ENCODE measurements around the gene GMNN.

The GMNN gene

GRCh38 chr6:24755279-24755678, 19.5 kb upstream of the GMNN start:
- DNase-seq: no peak
- no peak overlapping the region for H4K5ac ChIP-seq (ENCODE audit: low read length)
- no peak overlapping the region for H3K4ac ChIP-seq (ENCODE audit: low read depth, low read length)
- H3K27ac ChIP-seq (ENCODE audit: low read depth, low read length): no peak overlapping the region
- no peak overlapping the region for H3K18ac ChIP-seq (ENCODE audit: low read length)
- no peak overlapping the region for H3K4me2 ChIP-seq (ENCODE audit: low read length)
- no peaks in the 10 kb centered on the region for H3K79me1 ChIP-seq (ENCODE audit: low read length)
- no peaks in the 10 kb centered on the region for H3K4me1 ChIP-seq (ENCODE audit: control insufficient read depth, low read depth, low read length)
- no peaks in the 10 kb centered on the region for H3K27me3 ChIP-seq (ENCODE audit: insufficient read depth, low read length, poor library complexity)
- no peak overlapping the region for H3K9ac ChIP-seq (ENCODE audit: low read length)
- no peak overlapping the region for H2BK15ac ChIP-seq (replicated peaks; ENCODE audit: low read depth)
- no peak overlapping the region for H3K4me3 ChIP-seq (ENCODE audit: low read length)
- H3K79me2 ChIP-seq (ENCODE audit: control insufficient read depth, insufficient read depth, low read length): no peaks in the 10 kb centered on the region
- H2AK5ac ChIP-seq (ENCODE audit: low read length): no peak overlapping the region
- no peak overlapping the region for H3K56ac ChIP-seq (ENCODE audit: low read length)
- H2BK5ac ChIP-seq (ENCODE audit: low read length): no peak overlapping the region
- H2BK120ac ChIP-seq (ENCODE audit: low read depth, low read length): no peak overlapping the region
- no peak overlapping the region for H3K23ac ChIP-seq (ENCODE audit: low read length)
- H3K36me3 ChIP-seq (ENCODE audit: control insufficient read depth, insufficient read depth, low read length): no peaks in the 10 kb centered on the region
- H4K8ac ChIP-seq (ENCODE audit: low read depth, low read length): no peak overlapping the region

DNA sequence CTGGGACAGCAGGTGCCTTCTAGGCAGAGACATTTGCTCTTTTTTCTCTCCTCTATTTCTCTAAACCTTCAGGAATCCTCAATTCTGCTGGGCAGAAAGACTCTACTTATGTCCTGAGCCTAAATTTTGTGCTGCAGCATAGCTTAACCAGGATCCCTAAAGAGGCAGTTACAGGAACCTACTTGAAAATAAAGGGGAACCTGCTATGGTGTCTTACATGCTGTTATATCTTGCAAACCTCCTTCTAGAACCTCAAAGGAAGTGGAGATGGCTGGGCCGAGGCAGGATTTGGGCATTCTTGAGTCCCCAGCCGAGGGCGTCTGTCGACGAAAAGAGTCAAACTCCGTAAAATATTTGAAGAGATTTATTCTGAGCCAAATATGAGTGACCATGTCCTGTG, 17.1 kb upstream of the GMNN start:
- no peak overlapping the region for H2AK5ac ChIP-seq (ENCODE audit: low read length)
- H3K4me3 ChIP-seq (ENCODE audit: low read length): no peak overlapping the region
- WGBS (ENCODE audit: extremely low coverage, insufficient coverage, low lambda C conversion rate): no CpG with 5 or more reads among the region's 6 CpGs
- no peak overlapping the region for H3K27ac ChIP-seq (ENCODE audit: low read depth, low read length)
- H3K79me2 ChIP-seq (ENCODE audit: control insufficient read depth, insufficient read depth, low read length): no peaks in the 10 kb centered on the region
- H3K4me1 ChIP-seq (ENCODE audit: control insufficient read depth, low read depth, low read length): no peaks in the 10 kb centered on the region
- DNase-seq: no peak
- no peak overlapping the region for H3K4me2 ChIP-seq (ENCODE audit: low read length)
- no peak overlapping the region for H2BK5ac ChIP-seq (ENCODE audit: low read length)
- no peak overlapping the region for H3K9ac ChIP-seq (ENCODE audit: low read length)
- no peak overlapping the region for H2BK120ac ChIP-seq (ENCODE audit: low read depth, low read length)
- H3K23ac ChIP-seq (ENCODE audit: low read length): no peak overlapping the region
- no peak overlapping the region for H4K8ac ChIP-seq (ENCODE audit: low read depth, low read length)
- no peak overlapping the region for H2BK15ac ChIP-seq (replicated peaks; ENCODE audit: low read depth)
- no peaks in the 10 kb centered on the region for H3K27me3 ChIP-seq (ENCODE audit: insufficient read depth, low read length, poor library complexity)
- H3K18ac ChIP-seq (ENCODE audit: low read length): no peak overlapping the region
- H3K36me3 ChIP-seq (ENCODE audit: control insufficient read depth, insufficient read depth, low read length): no peaks in the 10 kb centered on the region
- no peak overlapping the region for H4K5ac ChIP-seq (ENCODE audit: low read length)
- H3K56ac ChIP-seq (ENCODE audit: low read length): no peak overlapping the region
- H3K79me1 ChIP-seq (ENCODE audit: low read length): no peaks in the 10 kb centered on the region
- H3K4ac ChIP-seq (ENCODE audit: low read depth, low read length): no peak overlapping the region

DNA sequence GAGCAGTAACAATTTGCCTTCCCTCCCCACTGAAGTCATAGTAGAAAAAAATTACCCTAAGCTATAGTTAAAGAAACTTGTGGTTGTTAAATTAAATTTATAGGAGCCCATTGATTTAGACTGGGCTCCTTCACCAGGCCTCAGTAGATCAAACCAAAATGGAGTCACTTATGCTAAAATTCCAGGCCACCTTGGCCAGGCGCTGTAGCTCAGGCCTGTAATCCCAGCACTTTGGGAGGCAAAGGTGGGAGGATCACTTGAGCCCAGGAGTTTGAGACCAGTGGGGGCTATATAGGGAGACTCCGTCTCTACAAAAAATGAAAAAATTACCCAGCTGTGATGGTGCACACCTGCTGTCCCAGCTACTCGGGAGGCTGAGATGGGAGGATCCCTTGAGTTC, 15.0 kb upstream of the GMNN start:
- no peak overlapping the region for H3K27ac ChIP-seq (ENCODE audit: low read depth, low read length)
- no CpG with 5 or more reads among the region's 3 CpGs for WGBS (ENCODE audit: extremely low coverage, insufficient coverage, low lambda C conversion rate)

GRCh38 chr6:24760210-24760609, 14.5 kb upstream of the GMNN start:
- Histone ChIP-seq H3K27me3 (ENCODE audit: insufficient read depth, low read length, poor library complexity) (no peaks in the 10 kb centered on the region), H2BK120ac (ENCODE audit: low read depth, low read length) (no peak overlapping the region), H4K8ac (ENCODE audit: low read depth, low read length) (no peak overlapping the region), H3K4me3 (ENCODE audit: low read length) (no peak overlapping the region), H3K4ac (ENCODE audit: low read depth, low read length) (no peak overlapping the region), H3K79me1 (ENCODE audit: low read length) (no peaks in the 10 kb centered on the region), H3K4me2 (ENCODE audit: low read length) (no peak overlapping the region), H3K4me1 (ENCODE audit: control insufficient read depth, low read depth, low read length) (no peaks in the 10 kb centered on the region), H3K79me2 (ENCODE audit: control insufficient read depth, insufficient read depth, low read length) (no peaks in the 10 kb centered on the region), H3K36me3 (ENCODE audit: control insufficient read depth, insufficient read depth, low read length) (no peaks in the 10 kb centered on the region), H3K27ac (ENCODE audit: low read depth, low read length) (no peak overlapping the region), H2BK15ac (replicated peaks; ENCODE audit: low read depth) (no peak overlapping the region), H3K9ac (ENCODE audit: low read length) (no peak overlapping the region), H3K23ac (ENCODE audit: low read length) (no peak overlapping the region), H3K18ac (ENCODE audit: low read length) (no peak overlapping the region), H4K5ac (ENCODE audit: low read length) (no peak overlapping the region), H2BK5ac (ENCODE audit: low read length) (no peak overlapping the region), H2AK5ac (ENCODE audit: low read length) (no peak overlapping the region), H3K56ac (ENCODE audit: low read length) (no peak overlapping the region)
- no CpG with 5 or more reads among the region's 5 CpGs for WGBS (ENCODE audit: extremely low coverage, insufficient coverage, low lambda C conversion rate)
- DNase-seq: no peak

More for the DNA sequence above, 15.0 kb upstream of the GMNN start:
- no peak overlapping the region for H3K4me2 ChIP-seq (ENCODE audit: low read length)
- no peaks in the 10 kb centered on the region for H3K27me3 ChIP-seq (ENCODE audit: insufficient read depth, low read length, poor library complexity)
- no peak for DNase-seq
- no peak overlapping the region for H4K5ac ChIP-seq (ENCODE audit: low read length)
- no peak overlapping the region for H3K9ac ChIP-seq (ENCODE audit: low read length)
- H2BK15ac ChIP-seq (replicated peaks; ENCODE audit: low read depth): no peak overlapping the region
- H3K56ac ChIP-seq (ENCODE audit: low read length): no peak overlapping the region
- H2AK5ac ChIP-seq (ENCODE audit: low read length): no peak overlapping the region
- no peak overlapping the region for H2BK5ac ChIP-seq (ENCODE audit: low read length)
- H3K79me2 ChIP-seq (ENCODE audit: control insufficient read depth, insufficient read depth, low read length): no peaks in the 10 kb centered on the region
- no peak overlapping the region for H3K18ac ChIP-seq (ENCODE audit: low read length)
- H3K4ac ChIP-seq (ENCODE audit: low read depth, low read length): no peak overlapping the region
- H3K4me3 ChIP-seq (ENCODE audit: low read length): no peak overlapping the region
- no peak overlapping the region for H4K8ac ChIP-seq (ENCODE audit: low read depth, low read length)
- no peak overlapping the region for H3K23ac ChIP-seq (ENCODE audit: low read length)
- no peaks in the 10 kb centered on the region for H3K79me1 ChIP-seq (ENCODE audit: low read length)
- no peak overlapping the region for H2BK120ac ChIP-seq (ENCODE audit: low read depth, low read length)
- no peaks in the 10 kb centered on the region for H3K36me3 ChIP-seq (ENCODE audit: control insufficient read depth, insufficient read depth, low read length)
- no peaks in the 10 kb centered on the region for H3K4me1 ChIP-seq (ENCODE audit: control insufficient read depth, low read depth, low read length)

- Histone ChIP-seq H3K27ac (ENCODE audit: low read depth, low read length) (no peak overlapping the region), H3K4ac (ENCODE audit: low read depth, low read length) (no peak overlapping the region), H3K27me3 (ENCODE audit: insufficient read depth, low read length, poor library complexity) (no peaks in the 10 kb centered on the region), H3K18ac (ENCODE audit: low read length) (no peak overlapping the region), H3K4me1 (ENCODE audit: control insufficient read depth, low read depth, low read length) (no peaks in the 10 kb centered on the region), H3K79me2 (ENCODE audit: control insufficient read depth, insufficient read depth, low read length) (no peaks in the 10 kb centered on the region), H3K56ac (ENCODE audit: low read length) (no peak overlapping the region), H3K79me1 (ENCODE audit: low read length) (no peaks in the 10 kb centered on the region), H3K36me3 (ENCODE audit: control insufficient read depth, insufficient read depth, low read length) (no peaks in the 10 kb centered on the region), H3K4me2 (ENCODE audit: low read length) (no peak overlapping the region), H2AK5ac (ENCODE audit: low read length) (no peak overlapping the region), H4K5ac (ENCODE audit: low read length) (no peak overlapping the region), H4K8ac (ENCODE audit: low read depth, low read length) (no peak overlapping the region), H3K4me3 (ENCODE audit: low read length) (no peak overlapping the region), H3K9ac (ENCODE audit: low read length) (no peak overlapping the region), H2BK5ac (ENCODE audit: low read length) (no peak overlapping the region), H2BK15ac (replicated peaks; ENCODE audit: low read depth) (no peak overlapping the region), H3K23ac (ENCODE audit: low read length) (no peak overlapping the region), H2BK120ac (ENCODE audit: low read depth, low read length) (no peak overlapping the region)
- DNase-seq: peak; percentile 26
- no CpG with 5 or more reads among the region's 17 CpGs for WGBS (ENCODE audit: extremely low coverage, insufficient coverage, low lambda C conversion rate)
Observed at GRCh38 chr6:24761193-24761835, 13.4 kb upstream of the GMNN start.

GRCh38 chr6:24761851-24762250, 12.9 kb upstream of the GMNN start:
- H3K79me2 ChIP-seq (ENCODE audit: control insufficient read depth, insufficient read depth, low read length): no peaks in the 10 kb centered on the region
- H3K79me1 ChIP-seq (ENCODE audit: low read length): no peaks in the 10 kb centered on the region
- no peak overlapping the region for H2BK15ac ChIP-seq (replicated peaks; ENCODE audit: low read depth)
- no peak overlapping the region for H3K18ac ChIP-seq (ENCODE audit: low read length)
- H2AK5ac ChIP-seq (ENCODE audit: low read length): no peak overlapping the region
- H4K5ac ChIP-seq (ENCODE audit: low read length): no peak overlapping the region
- no peak overlapping the region for H4K8ac ChIP-seq (ENCODE audit: low read depth, low read length)
- H3K27me3 ChIP-seq (ENCODE audit: insufficient read depth, low read length, poor library complexity): no peaks in the 10 kb centered on the region
- no peak overlapping the region for H3K4me2 ChIP-seq (ENCODE audit: low read length)
- no peak overlapping the region for H3K4me3 ChIP-seq (ENCODE audit: low read length)
- H3K27ac ChIP-seq (ENCODE audit: low read depth, low read length): no peak overlapping the region
- no peak overlapping the region for H3K9ac ChIP-seq (ENCODE audit: low read length)
- DNase-seq: no peak
- no peak overlapping the region for H3K23ac ChIP-seq (ENCODE audit: low read length)
- H3K4ac ChIP-seq (ENCODE audit: low read depth, low read length): no peak overlapping the region
- no peaks in the 10 kb centered on the region for H3K36me3 ChIP-seq (ENCODE audit: control insufficient read depth, insufficient read depth, low read length)
- H3K4me1 ChIP-seq (ENCODE audit: control insufficient read depth, low read depth, low read length): no peaks in the 10 kb centered on the region
- H3K56ac ChIP-seq (ENCODE audit: low read length): no peak overlapping the region
- no peak overlapping the region for H2BK120ac ChIP-seq (ENCODE audit: low read depth, low read length)
- H2BK5ac ChIP-seq (ENCODE audit: low read length): no peak overlapping the region

Data from mesendoderm (in vitro differentiated cells).